Activated CD4-positive, alpha-beta memory T cell treated with anti-CD3 and anti-CD28 coated beads for 36 hours (primary cell): ENCODE results near the gene PSMC5. TPM values are rescaled to one million over a fixed set of nuclear protein-coding genes. Genes with fewer than 3 reads are reported as not detected.
A peak's percentile ranks its signal among the peaks of the same experiment; 100 is the strongest.

ENCODE experiments used
- CTCF ChIA-PET: fragments of 350-600 bp; sonication (Branson Sonifier 250); formaldehyde crosslinking; loops from one replicate; lab custom pipeline; 2021; ENCODE audit warnings: antibody characterized with exemption, inconsistent platforms; lab: Charles Lee
- POLR2A ChIA-PET: fragments of 350-600 bp; sonication (Branson Sonifier 250); formaldehyde crosslinking; loops from one replicate; lab custom pipeline; 2021; ENCODE audit warnings: antibody characterized with exemption; lab: Charles Lee
- DNase-seq: peaks from one replicate; pipeline ENCODE4 v3.0.0-alpha.2; 2020
- H3K27ac Mint-ChIP-seq: one replicate; pipeline ENCODE4 v1.8.0; 2021; ENCODE audit warnings: mixed read lengths
- H3K27me3 Mint-ChIP-seq: one replicate; pipeline ENCODE4 v1.8.0; 2021; ENCODE audit warnings: mixed read lengths
- H3K36me3 Mint-ChIP-seq: one replicate; pipeline ENCODE4 v1.8.0; 2021; ENCODE audit warnings: mixed read lengths
- H3K4me1 Mint-ChIP-seq: one replicate; pipeline ENCODE4 v1.8.0; 2021; ENCODE audit warnings: low read depth, mixed read lengths
- H3K4me3 Mint-ChIP-seq: one replicate; pipeline ENCODE4 v1.8.0; 2021; ENCODE audit warnings: mild to moderate bottlenecking, mixed read lengths
- H3K9me3 Mint-ChIP-seq: one replicate; pipeline ENCODE4 v1.8.0; 2021; ENCODE audit warnings: mixed read lengths
- intact Hi-C: fragments of 100-400 bp; cut with micrococcal nuclease; formaldehyde crosslinking; loops from one replicate; pipeline ENCODE4 v1.15.1; 2023
- total RNA-seq, 2 experiments: library from RNA; stranded (reverse); gene quantifications; one replicate each; pipeline ENCODE4 v1.2.3, GENCODE V29; 2021

PSMC5 gene
- total RNA-seq, 2 experiments from 2014 or later, result 165 to 171 TPM

DNA sequence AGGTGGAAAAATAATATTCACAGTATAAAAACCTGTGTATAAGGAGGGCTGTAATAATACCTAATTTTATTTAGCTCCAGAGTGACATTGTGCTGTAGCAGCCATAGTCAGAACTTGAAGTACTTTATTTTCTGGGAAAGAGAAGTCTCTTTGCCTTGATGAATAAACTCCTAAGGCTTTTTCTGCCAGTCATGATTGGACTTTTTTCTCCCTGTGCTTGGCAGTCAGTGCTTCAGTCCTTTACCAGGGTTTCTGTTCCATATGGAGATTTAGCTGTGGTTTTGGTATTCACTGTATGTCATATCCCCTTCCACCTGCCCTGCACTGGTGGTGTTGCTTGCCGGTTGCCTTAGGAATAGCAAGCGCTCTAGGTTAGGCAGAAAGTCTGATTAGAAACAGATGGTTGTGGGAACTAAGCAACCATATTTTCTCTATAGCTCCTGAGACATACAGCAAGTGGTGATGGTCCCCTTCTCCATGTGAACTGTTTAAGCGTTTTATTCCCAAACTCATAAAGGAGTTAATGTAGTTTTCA lies 28.6 kb upstream of the PSMC5 start:
- CTCF ChIA-PET, result no interaction called here
- no peaks in the 10 kb centered on the region for H3K4me1 Mint-ChIP-seq
- DNase-seq, result no peak
- no peaks in the 10 kb centered on the region for H3K9me3 Mint-ChIP-seq
- intact Hi-C loops, result no loop called here
- peaks cover 56% of the 10 kb centered on the region for H3K36me3 Mint-ChIP-seq
- H3K27ac Mint-ChIP-seq, result no peak overlapping the region
- H3K27me3 Mint-ChIP-seq, result no peaks in the 10 kb centered on the region
- no peak overlapping the region for H3K4me3 Mint-ChIP-seq
- POLR2A ChIA-PET, result interaction anchor here (1.0 to 1.5 kb wide), 2 partner anchors 18 to 30 kb away, joined by 3 read pairs; no protein-coding TSS in a partner anchor

DNA sequence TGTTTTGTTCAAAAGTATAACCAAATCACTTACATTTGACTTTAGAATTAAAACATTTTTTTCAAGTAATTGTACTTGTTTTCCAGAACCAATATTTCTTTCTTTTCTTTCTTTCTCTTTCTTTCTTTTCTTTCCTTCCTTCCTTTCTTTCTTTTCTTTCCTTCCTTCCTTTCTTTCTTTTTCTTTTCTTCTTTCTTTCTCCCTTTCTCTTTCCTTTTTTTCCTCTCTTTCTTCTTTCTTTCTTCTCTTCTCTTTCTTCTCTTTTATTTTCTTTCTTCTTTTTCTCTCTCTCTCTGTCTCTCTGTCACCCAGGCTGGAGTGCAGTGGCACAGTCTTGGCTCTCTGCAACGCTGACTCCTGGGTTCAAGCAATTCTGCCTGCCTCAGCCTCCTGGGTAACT lies 26.4 kb upstream of the PSMC5 start:
- Mint-ChIP-seq H3K36me3 (peaks cover 54% of the 10 kb centered on the region), H3K4me1 (no peaks in the 10 kb centered on the region), H3K9me3 (no peaks in the 10 kb centered on the region), H3K27me3 (no peaks in the 10 kb centered on the region), H3K4me3 (no peak overlapping the region), H3K27ac (no peak overlapping the region)
- ChIA-PET POLR2A (no interaction called here), CTCF (interaction anchor here (1.5 kb wide), 1 partner anchor 34 kb away, joined by 4 read pairs; no protein-coding TSS in a partner anchor)
- intact Hi-C loops, result no loop called here
- no peak for DNase-seq

DNA sequence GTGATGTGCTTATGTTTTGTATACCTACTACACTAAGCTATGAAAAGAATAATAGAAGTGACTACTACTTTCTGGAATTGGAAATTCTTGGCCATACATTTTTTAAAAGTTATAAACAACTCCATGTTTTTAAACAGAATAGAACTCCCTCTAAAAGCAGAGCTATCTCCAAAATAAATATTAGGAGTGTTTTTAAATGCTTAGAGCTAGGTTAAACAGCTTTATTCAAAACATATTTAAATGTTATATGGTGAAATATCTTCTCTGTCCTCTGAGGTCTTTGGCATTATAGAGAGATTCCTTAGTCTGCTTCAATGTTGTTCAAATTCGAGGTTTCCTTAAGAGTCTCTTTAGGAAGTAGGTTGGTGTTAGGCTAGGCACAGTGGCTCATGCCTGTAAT lies 22.9 kb upstream of the PSMC5 start:
- POLR2A ChIA-PET, result interaction anchor here (1.1 kb wide), 1 partner anchor 54 kb away, joined by 6 read pairs; no protein-coding TSS in a partner anchor
- DNase-seq, result no peak
- Mint-ChIP-seq H3K4me1 (peaks cover 8% of the 10 kb centered on the region), H3K9me3 (no peaks in the 10 kb centered on the region), H3K36me3 (peaks cover 58% of the 10 kb centered on the region), H3K27me3 (no peaks in the 10 kb centered on the region), H3K4me3 (no peak overlapping the region), H3K27ac (no peak overlapping the region)
- CTCF ChIA-PET, result interaction anchor here (0.7 to 1.5 kb wide), 3 partner anchors 14 to 30 kb away, joined by 3 to 6 read pairs (median 3); no protein-coding TSS in a partner anchor
- intact Hi-C loops, result no loop called here

DNA sequence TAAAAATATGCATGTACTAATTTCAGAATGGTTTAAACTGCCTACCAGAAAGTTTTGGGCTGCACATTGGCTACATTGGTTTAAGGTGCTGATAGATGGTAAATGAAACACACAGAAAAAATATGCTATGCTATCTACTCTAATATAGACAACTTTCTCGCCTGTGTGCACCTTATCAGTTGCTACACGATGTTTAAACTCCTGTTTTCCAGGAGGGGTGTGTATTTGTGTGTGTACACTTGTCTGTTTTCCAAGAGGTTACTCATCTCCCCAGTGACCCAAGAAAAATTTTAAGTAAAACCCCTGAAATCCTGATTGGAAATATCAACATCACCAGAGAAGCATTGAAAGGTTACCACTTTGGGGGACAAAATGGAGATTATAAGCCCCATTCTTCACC lies 21.6 kb upstream of the PSMC5 start:
- H3K27ac Mint-ChIP-seq, result no peak overlapping the region
- H3K9me3 Mint-ChIP-seq, result no peaks in the 10 kb centered on the region
- ChIA-PET CTCF (interaction anchor here (1.1 kb wide), 1 partner anchor 21 kb away, joined by 3 read pairs; no protein-coding TSS in a partner anchor), POLR2A (no interaction called here)
- intact Hi-C loops, result no loop called here
- no peaks in the 10 kb centered on the region for H3K27me3 Mint-ChIP-seq
- H3K36me3 Mint-ChIP-seq, result peaks cover 59% of the 10 kb centered on the region
- no peak for DNase-seq
- peaks cover 8% of the 10 kb centered on the region for H3K4me1 Mint-ChIP-seq
- H3K4me3 Mint-ChIP-seq, result no peak overlapping the region

DNA sequence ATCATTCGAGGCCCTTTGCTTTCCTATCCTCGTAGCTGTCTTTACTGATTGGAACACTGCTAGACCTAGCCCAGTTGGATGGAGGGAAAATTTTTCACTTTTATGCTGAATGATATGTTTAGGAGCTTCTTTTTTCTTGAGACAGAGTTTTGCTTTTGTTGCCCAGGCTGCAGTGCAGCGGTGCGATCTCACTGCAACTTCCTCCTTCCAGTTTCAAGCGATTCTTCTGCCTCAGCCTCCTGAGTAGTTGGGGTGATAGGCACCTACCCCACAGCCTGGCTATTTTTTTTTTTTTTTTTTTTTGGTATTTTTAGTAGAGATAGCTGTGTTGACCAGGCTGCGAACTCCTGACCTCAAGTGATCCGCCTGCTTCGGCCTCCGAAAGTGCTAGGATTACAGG lies 17.3 kb upstream of the PSMC5 start:
- Mint-ChIP-seq H3K4me3 (no peak overlapping the region), H3K27me3 (no peaks in the 10 kb centered on the region), H3K27ac (no peak overlapping the region), H3K4me1 (peaks cover 8% of the 10 kb centered on the region), H3K9me3 (no peaks in the 10 kb centered on the region), H3K36me3 (peaks cover 71% of the 10 kb centered on the region)
- POLR2A ChIA-PET, result interaction anchor here (0.6 kb wide), 2 partner anchors 9 to 1190 kb away, joined by 3 read pairs; no protein-coding TSS in a partner anchor
- DNase-seq, result no peak
- intact Hi-C loops, result no loop called here
- CTCF ChIA-PET, result interaction anchor here (1.0 to 1.3 kb wide), 2 partner anchors 24 to 25 kb away, joined by 3 read pairs; no protein-coding TSS in a partner anchor

DNA sequence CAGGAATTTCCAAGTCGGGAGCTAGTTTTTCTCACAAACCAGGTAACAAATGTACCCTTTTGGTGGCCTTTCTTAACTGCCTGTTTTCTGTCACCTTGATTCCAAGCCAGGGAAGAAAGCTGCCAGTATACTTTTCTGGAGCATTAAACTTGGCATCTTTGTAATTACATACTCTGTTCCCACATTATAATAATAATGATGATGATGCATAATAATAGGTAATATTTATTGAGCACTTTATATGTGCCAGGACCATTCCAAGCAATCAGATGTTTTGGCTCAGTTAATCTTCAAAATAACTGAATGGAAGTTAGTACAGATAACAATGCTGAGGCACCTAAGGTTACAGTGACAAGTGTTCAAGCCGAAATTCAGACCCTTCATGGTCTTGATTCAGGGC lies 11.1 kb upstream of the PSMC5 start:
- Mint-ChIP-seq H3K9me3 (no peaks in the 10 kb centered on the region), H3K27me3 (no peaks in the 10 kb centered on the region), H3K27ac (no peak overlapping the region), H3K4me1 (no peaks in the 10 kb centered on the region), H3K4me3 (no peak overlapping the region), H3K36me3 (peaks cover 60% of the 10 kb centered on the region)
- ChIA-PET CTCF (no interaction called here), POLR2A (no interaction called here)
- DNase-seq, result no peak
- intact Hi-C loops, result no loop called here

DNA sequence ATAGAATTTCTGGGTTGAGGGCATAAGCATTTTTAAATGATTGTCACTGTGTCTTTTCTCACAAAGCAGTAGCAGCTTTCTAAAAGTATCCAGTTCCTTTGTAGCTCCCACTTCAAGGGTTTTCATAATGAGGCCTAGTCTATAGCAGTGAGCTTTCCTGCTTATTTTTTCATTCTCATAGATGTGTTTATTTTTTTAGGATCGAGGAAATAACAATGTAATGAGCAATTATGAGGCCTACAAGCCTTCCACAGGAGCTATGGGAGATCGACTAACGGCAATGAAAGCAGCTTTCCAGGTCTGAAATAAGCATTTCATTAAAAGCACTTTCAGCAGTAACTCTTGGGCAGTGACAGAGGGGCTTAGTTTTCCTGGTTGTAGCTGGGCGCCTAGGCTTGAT lies 10.6 kb upstream of the PSMC5 start:
- H3K4me1 Mint-ChIP-seq, result peaks cover under 1% of the 10 kb centered on the region
- no peak overlapping the region for H3K4me3 Mint-ChIP-seq
- H3K27me3 Mint-ChIP-seq, result no peaks in the 10 kb centered on the region
- no peaks in the 10 kb centered on the region for H3K9me3 Mint-ChIP-seq
- POLR2A ChIA-PET, result interaction anchor here (1.2 kb wide), 1 partner anchor 17 kb away, joined by 3 read pairs; no protein-coding TSS in a partner anchor
- DNase-seq, result no peak
- H3K27ac Mint-ChIP-seq, result no peak overlapping the region
- CTCF ChIA-PET, result no interaction called here
- H3K36me3 Mint-ChIP-seq, result peaks cover 58% of the 10 kb centered on the region
- intact Hi-C loops, result no loop called here

DNA sequence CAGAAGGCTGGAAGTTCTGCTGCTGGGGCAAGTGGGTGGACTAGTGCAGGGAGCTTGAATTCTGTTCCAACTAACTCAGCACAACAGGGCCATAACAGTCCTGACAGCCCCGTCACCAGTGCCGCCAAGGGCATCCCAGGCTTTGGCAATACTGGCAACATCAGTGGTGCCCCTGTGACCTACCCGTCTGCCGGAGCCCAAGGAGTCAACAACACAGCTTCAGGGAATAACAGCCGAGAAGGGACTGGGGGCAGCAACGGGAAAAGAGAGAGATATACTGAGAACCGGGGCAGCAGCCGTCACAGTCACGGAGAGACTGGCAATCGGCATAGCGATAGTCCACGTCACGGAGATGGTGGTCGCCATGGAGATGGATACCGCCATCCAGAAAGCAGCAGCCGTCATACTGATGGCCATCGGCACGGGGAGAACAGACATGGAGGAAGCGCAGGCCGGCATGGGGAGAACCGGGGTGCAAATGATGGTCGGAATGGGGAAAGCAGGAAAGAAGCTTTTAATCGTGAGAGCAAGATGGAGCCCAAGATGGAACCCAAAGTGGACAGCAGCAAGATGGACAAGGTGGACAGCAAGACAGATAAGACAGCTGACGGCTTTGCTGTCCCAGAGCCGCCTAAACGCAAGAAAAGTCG lies 9.4 kb upstream of the PSMC5 start:
- Mint-ChIP-seq H3K27ac (peak overlapping the region; percentile 2), H3K4me1 (peaks cover 9% of the 10 kb centered on the region), H3K4me3 (no peak overlapping the region), H3K36me3 (peaks cover 58% of the 10 kb centered on the region), H3K27me3 (no peaks in the 10 kb centered on the region), H3K9me3 (no peaks in the 10 kb centered on the region)
- DNase-seq, result no peak
- CTCF ChIA-PET, result interaction anchor here (1.1 kb wide), 1 partner anchor 120 kb away, joined by 3 read pairs; no protein-coding TSS in a partner anchor
- intact Hi-C loops, result no loop called here
- POLR2A ChIA-PET, result interaction anchor here (1.2 to 1.7 kb wide), 2 partner anchors 11 to 18 kb away, joined by 3 to 4 read pairs; no protein-coding TSS in a partner anchor

DNA sequence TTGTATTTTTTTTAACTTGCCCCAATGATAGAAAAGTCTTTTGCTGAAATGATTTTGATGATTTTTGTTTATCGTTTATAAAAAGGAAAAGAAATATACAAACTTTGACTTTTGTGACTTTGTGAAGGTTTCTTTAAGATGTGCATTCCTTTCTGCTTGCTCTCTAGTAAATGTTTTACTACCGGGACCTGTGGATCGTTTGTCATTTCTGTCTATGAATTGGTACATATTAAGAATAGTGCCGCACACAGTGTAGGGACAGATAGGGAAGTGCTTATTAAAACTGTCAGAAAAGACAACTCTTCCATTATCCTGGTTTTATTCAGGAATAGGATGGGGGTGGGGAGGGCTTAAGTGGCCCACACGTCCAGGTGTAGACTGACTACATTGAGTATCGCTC lies 8.1 kb upstream of the PSMC5 start:
- Mint-ChIP-seq H3K27me3 (no peaks in the 10 kb centered on the region), H3K4me1 (peaks cover 19% of the 10 kb centered on the region), H3K9me3 (no peaks in the 10 kb centered on the region), H3K27ac (peak overlapping the region; percentile 71), H3K36me3 (peaks cover 59% of the 10 kb centered on the region), H3K4me3 (no peak overlapping the region)
- intact Hi-C loops, result no loop called here
- ChIA-PET CTCF (interaction anchor here (1.1 kb wide), 1 partner anchor 121 kb away, joined by 3 read pairs; no protein-coding TSS in a partner anchor), POLR2A (interaction anchor here (0.6 to 1.7 kb wide), 2 partner anchors 9 kb away, joined by 3 to 4 read pairs; no protein-coding TSS in a partner anchor)
- DNase-seq, result no peak

DNA sequence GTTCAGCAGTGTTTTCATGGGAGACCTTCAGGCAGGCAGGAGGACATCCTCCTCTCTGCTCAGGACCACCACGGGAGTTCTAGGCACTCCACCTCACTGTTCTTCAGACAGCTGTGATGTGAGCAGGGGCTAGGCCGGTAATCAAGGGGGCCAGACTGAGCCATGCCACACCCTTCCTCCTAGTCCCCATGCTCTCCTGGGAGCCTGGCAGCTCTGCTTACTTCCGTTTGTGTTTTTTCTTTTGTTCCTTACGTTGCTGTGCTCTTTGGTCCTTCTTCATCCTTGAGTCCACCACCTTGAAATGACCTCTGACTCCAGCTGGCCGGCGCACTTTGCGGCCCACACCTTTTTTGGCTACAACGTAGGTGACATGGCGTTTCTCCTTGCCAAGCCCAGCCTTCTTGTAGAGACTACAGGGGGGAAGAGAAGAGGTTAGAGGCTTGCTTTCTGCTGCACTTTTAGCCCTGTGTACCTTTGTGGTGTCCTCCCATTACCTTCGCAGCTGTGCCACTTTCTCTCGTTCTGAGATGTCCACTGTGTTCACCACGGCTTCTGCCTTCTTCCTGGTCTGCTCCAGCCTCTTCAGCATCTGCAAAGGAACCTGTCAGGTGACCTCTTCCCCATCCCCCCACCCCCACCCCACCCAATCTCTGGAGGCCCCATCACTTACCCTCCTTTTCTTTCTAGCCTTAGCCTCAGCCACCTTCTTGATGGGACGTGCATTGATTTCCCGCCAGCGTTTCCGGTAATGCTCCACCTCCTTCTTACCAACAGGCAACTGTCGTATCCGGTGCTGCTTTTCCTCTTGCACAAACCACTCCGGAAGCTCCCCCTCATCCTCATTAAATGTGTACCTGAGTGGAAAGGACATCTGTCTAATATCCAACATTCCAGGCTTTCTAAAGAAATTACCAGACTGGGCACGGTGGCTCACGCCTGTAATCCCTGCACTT lies 7.4 kb upstream of the PSMC5 start:
- CTCF ChIA-PET, result interaction anchor here (1.0 kb wide), 1 partner anchor 29 kb away, joined by 3 read pairs; no protein-coding TSS in a partner anchor

DNA sequence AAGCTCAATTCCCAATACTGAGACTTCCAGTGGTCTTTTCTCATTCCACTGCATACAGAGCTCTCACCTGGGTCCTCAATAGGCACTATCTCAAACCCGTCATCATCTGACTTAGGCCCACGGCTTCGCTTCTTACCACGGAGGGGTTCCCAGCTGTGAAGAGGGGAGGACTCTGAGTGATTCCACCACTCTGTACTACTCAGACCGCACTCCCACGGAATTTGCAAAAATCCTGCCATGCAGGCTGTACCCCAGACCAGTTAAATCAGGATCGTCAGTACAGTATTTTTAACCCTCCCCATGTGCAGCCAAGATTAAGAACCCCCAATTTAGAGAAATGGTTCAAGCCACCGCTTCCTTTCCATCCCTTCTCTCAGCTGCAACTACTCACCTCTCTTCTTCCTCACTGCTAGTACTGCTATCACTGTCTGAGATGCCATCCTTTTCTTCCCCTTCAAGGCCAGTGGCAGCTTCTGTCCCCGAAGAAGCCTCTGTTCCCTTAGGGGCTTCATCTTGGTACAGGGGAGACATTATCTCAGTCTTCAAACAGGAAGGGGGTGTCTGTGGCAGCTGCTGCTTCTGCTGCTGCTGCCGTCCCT lies 6.2 kb upstream of the PSMC5 start:
- no peaks in the 10 kb centered on the region for H3K27me3 Mint-ChIP-seq
- H3K36me3 Mint-ChIP-seq, result peaks cover 65% of the 10 kb centered on the region
- POLR2A ChIA-PET, result interaction anchor here (0.8 kb wide), 1 partner anchor 14 kb away, joined by 3 read pairs; no protein-coding TSS in a partner anchor
- peak overlapping the region; percentile 1 for H3K4me3 Mint-ChIP-seq
- CTCF ChIA-PET, result interaction anchor here (1.5 kb wide), 1 partner anchor 13 kb away, joined by 4 read pairs; no protein-coding TSS in a partner anchor
- DNase-seq, result no peak
- peaks cover 35% of the 10 kb centered on the region for H3K4me1 Mint-ChIP-seq
- H3K27ac Mint-ChIP-seq, result peak overlapping the region; percentile 71
- no peaks in the 10 kb centered on the region for H3K9me3 Mint-ChIP-seq
- intact Hi-C loops, result no loop called here

More for the DNA sequence above, 7.4 kb upstream of the PSMC5 start:
- Mint-ChIP-seq H3K9me3 (no peaks in the 10 kb centered on the region), H3K27ac (peak overlapping the region; percentile 71), H3K4me1 (peaks cover 25% of the 10 kb centered on the region), H3K36me3 (peaks cover 63% of the 10 kb centered on the region), H3K4me3 (peak overlapping the region; percentile 42), H3K27me3 (no peaks in the 10 kb centered on the region)
- POLR2A ChIA-PET, result interaction anchor here (0.6 to 1.7 kb wide), 2 partner anchors 9 to 10 kb away, joined by 3 to 4 read pairs; no protein-coding TSS in a partner anchor
- DNase-seq, result peak; percentile 49
- intact Hi-C loops, result no loop called here
